Daoy (cell line): ENCODE measurements around the gene SLC16A10. TPM values are rescaled to one million over a fixed set of nuclear protein-coding genes. Genes with fewer than 3 reads are reported as not detected.
"Not testable (repeated sequence)": the region's sequence is repeated elsewhere in the genome, so short reads cannot be mapped to it uniquely, and the experiment has no call there.

Experiments used
- DNase-seq: peaks from one replicate; pipeline ENCODE4 v3.0.0-alpha.2; 2015; ENCODE audit warnings: low read depth
- total RNA-seq: library from RNA; depleted of rRNA; stranded (reverse); fragments of >200 nt; shearing (Covaris generic); gene quantifications from 2 replicates; pipeline ENCODE4 v1.2.3, GENCODE V29; 2014

Gene SLC16A10
- total RNA-seq, 1 experiment from 2014 or later, result 1.2 TPM

DNA sequence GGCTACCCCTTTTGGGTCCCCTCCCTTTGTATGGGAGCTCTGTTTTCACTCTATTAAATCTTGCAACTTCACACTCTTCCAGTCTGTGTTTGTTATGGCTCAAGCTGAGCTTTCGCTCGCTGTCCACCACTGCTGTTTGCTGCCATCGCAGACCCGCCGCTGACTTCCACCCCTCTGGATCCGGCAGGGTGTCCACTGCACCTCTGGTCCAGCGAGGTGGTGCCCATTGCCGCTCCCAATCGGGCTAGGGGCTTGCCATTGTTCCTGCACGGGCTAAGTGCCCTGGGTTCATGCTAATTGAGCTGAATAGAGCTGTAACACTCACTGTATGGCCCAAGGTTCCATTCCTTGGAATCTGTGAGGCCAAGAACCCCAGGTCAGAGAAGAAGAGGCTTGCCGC, 43.7 kb downstream of the SLC16A10 start:
- DNase-seq, result not testable (repeated sequence)

DNA sequence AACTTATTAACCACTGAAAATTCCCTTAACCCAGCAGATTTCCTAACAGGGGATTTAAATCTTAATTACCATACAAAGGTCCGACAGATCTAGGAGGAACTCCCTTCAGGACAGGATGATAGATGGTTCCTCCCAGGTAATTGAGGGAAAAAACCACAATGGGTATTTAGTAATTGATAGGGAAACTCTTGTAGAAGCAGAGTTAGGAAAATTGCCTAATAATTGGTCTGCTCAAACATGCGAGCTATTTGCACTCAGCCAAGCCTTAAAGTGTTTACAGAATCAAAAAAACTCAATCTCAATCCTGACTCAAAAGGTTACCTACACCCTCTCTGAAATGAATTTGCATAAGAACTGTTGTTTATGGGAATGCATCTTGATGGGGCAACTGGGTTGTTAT, 45.4 kb downstream of the SLC16A10 start:
- not testable (repeated sequence) for DNase-seq

DNA sequence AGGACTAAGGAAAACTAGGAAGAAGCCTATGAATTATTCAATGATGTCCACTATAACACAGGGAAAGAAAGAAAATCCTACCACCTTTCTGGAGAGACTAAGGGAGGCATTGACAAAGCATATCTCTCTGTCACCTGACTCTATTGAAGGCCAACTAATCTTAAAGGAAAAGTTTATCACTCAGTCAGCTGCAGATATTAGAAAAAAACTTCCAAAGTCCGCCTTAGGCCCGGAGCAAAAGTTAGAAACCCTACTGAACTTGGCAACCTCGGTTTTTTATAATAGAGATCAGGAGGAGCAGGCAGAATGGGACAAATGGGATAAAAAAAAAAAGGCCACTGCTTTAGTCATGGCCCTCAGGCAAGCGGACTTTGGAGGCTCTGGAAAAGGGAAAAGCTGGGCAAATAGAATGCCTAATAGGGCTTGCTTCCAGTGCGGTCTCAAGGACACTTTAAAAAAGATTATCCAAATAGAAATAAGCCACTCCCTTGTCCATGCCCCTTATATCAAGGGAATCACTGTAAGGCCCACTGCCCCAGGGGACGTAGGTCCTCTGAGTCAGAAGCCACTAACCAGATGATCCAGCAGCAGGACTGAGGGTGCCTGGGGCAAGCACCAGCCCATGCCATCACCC, 47.0 kb downstream of the SLC16A10 start:
- DNase-seq, result not testable (repeated sequence)

DNA sequence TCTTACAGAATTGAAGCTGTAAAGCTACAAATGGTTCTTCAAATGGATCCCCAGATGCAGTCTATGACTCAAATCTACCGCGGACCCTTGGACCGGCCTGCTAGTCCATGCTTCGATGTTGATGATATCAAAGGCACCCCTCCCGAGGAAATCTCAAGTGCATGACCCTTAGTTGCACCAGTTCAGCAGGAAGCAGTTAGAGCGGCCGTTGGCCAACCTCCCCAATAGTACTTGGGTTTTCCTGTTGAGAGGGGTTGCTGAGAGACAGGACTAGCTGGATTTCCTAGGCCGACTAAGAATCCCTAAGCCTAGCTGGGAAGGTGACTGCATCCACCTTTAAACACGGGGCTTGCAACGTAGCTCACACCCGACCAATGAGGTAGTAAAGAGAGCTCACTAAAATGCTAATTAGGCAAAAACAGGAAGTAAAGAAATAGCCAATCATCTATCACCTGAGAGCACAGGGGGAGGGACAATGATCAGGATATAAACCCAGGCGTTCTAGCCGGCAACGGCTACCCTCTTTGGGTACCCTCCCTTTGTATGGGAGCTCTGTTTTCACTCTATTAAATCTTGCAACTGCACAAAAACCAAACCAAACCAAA, 50.3 kb downstream of the SLC16A10 start:
- DNase-seq, result not testable (repeated sequence)

DNA sequence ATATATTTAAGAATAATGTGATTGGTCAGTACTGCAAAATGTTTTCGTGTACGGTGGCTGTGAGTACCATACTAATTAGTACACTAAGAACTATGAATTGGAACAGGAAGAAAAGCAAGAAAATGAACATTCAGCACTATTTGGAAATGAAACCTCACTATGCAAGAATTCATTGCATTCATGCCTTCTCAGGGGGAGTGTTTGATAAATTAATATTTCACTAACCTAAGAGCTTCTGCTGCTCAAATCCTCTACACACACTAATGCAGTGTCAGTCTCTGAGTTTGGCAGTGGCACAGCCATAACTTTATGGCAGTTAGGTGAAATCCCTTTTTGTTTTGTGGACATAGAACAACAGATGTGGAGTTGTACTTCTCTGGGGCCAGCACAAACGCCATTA, 60.1 kb downstream of the SLC16A10 start:
- DNase-seq, result no peak

DNA sequence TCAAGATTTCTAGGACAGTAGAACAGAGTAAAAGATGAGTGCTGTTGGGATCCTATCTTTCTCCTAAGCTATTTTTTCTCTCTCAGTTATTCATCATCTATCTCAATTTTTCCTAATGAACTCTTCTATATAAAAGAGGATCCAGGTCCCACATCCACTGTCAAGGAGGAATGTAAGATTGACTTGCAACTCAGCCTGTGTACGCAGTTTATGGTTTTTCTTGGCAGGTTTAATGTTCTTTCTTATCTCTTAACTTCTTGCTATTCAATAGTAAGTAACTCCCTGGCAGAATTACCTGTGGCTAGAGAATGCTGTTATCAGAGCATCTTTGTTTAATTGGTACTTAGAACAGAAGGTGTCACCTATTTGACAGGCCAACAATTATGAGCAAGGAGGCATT, 60.8 kb downstream of the SLC16A10 start:
- DNase-seq, result no peak

DNA sequence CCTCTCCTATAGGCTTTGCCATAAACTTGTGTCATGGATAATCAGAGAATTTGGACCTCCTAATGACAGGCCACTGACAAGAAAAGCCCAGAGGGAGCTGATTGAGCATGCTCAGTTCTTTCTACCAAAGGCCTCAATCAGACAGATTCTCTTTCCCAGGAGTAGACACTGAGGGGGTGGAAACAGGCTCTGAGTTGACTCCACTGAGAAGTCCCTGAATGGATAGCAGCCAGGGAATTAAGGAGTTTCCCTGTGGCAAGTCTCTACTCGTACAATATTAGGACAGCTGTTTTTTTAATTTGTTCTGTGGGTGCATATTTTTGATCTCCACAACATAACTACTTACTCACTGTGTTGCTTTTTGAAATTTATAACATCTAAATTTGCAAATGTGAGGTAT, 63.3 kb downstream of the SLC16A10 start:
- no peak for DNase-seq

DNA sequence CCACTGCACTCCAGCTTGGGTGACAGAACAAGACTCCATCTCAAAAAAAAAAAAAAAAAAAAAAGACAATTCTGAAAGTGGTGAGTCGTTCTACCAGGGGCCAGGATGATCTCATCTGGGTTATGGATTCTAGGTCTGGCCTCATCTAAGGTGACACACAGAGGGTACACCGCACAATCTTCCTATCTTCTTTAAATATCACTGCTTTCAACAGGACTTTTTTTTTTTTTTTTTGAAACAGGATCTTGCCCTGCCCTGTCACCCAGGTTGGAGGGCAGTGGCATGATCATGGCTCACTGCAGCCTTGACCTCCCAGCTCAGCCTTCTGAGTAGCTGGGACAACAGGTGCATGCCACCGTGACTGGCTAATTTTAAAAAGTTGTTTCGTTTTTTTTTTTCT, 67.7 kb downstream of the SLC16A10 start:
- DNase-seq, result no peak

DNA sequence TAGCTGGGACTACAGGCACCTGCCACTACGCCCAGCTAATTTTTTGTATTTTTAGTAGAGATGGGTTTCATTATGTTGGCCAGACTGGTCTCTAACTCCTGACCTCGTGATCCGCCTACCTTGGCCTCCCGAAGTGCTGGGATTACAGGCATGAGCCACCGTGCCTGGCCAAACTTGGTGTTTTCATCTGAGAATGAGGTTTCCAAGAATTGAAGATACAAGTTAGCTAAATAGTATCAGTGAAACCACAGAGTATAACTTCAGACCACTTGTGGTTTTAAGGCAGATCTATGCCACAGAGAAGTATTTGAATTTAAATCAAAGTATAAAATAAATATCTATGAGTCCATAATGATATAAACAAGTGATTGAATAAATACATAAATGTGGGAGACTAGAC, 70.1 kb downstream of the SLC16A10 start:
- no peak for DNase-seq

DNA sequence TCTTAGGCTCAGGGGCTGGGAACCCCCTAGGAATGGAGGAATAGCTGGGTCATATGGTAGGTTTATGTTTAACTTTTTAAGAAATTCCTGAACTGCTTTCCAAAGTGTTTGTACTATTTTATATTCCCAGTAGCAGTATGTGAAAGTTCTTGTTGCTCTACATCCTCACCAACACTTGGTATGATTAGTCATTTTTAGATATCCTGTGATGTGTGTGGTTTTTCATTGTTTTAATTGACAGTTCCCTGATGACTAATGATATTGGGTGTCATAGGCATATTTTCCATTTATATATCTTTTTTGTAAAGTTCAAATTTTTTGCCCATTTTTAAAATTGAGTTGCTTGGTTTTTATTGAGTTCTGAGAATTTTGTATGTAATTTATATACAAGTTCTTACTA, 72.3 kb downstream of the SLC16A10 start:
- DNase-seq, result no peak

DNA sequence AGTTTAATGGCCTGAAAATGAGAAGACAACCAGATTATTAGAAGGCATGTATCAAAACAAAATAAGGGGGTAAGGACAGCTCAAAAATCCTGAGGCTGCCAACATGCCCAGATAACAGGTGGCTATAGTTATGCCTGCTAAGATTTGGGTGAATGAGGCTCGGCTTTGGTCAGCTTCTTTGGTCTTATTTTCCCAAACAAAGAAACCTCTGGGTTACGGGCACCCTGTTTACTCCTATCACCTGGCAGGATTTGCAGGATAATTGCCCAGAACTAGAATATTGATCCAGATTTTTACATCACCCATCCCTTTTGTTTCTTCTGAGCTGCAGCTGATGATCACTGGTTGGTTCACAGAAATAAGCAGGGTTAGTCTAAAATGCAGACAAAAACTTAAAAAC, 74.3 kb downstream of the SLC16A10 start:
- no peak for DNase-seq

DNA sequence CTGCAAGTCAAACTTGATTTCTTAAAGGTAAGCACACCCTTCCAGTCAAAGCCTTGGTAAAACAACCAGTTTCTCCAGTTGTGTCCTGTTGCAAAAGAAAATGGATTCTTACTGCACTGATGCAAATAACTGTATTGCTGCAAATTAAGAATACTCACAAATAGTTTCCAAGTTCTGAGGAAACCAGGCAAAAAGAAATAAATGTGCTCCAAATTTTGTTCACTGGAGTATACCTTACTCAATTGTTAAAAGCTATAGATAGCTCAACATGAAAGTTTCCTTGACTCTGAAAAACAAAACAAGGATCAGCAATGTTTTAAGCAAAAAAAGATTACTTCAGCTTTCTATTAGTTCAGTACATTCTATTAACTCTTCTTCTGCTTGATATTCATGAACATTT, 75.2 kb downstream of the SLC16A10 start:
- DNase-seq, result no peak

DNA sequence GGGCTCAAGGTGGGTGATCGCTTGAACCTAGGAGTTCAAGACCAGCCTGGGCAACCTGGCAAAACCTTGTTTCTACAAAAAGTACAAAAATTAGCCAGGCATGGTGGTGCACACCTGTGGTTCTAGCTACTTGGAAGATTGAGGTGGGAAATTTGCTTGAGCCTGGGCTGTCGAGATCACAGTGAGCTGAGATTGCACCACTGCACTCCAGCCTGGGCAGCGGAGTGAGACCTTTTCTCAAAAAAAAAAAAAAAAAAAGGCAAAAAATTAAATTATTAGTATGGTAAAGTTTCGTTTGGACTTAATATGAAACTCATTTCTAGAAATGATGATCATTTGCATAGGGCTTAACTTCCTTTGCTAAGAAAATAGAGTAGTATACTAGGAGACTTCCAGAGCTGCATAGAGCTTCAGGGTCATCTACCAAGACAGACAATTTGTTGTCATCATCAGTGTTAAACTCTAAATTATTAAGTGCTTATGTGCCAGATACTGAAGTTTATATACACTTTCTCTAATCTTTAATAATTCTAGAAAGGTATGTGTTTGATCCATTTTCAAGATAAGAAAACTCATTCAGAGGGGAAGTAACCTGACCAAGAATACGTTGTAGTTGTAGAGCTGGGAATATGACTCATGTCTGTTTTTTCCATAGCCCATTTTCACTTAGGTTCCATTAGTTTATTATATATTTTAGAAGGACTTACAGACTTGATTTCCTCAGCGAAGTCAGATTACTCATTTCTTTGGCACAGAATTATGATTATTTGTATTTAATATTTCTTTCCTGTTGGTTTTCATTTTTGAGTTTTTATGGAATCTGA, 84.5 kb downstream of the SLC16A10 start:
- no peak for DNase-seq

DNA sequence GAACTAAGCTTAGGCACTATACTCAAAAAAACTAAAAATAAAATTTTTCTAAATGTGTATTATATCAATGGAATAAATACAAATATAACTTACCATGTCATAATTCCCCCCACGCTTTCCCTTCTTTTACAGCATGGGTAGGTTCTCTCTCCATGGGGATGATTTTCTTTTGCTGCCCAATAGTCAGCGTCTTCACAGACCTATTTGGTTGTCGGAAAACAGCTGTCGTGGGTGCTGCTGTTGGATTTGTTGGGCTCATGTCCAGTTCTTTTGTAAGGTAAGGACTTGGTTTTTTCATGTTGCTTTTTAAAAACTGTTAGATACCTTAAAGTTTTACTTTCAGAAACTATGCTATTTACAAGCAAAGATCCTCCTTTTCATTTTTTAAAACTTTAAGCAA, 85.3 kb downstream of the SLC16A10 start:
- no peak for DNase-seq

DNA sequence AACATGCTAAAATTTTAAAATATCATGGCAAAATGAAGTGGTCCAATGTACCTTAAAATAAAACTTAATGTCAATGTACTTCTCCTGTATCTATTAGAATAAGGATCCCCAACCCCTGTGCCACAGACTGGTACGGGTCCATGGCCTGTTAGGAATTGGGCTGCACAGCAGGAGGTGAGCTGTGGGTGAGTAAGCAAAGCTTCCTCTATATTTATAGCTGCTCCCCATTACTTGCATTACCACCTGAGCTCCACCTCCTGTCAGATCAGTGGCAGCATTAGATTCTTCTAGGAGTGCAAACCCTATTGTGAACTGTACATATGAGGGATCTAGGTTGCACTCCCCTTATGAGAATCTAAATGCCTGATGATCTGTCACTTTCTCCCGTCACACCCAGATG, 86.0 kb downstream of the SLC16A10 start:
- peak; percentile 4 for DNase-seq

DNA sequence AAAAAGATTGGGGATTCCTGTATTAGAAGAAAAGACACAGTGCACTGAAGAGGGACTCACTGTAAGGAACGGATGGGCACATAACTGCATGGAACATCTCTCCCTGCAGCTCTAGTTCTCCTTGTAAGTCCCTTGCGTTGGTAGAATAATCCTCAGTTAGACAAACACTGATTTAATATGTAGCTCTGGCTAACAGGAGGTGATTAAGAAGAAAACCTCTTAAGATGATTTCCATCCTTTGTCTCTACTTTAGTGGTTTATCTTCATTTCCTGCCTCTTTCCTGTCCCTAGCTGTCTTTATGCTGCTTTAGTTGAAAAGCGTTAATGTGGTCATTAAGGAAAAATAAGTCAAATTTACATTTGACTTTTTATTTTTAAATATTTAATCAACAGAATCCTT, 86.6 kb downstream of the SLC16A10 start:
- DNase-seq, result no peak

DNA sequence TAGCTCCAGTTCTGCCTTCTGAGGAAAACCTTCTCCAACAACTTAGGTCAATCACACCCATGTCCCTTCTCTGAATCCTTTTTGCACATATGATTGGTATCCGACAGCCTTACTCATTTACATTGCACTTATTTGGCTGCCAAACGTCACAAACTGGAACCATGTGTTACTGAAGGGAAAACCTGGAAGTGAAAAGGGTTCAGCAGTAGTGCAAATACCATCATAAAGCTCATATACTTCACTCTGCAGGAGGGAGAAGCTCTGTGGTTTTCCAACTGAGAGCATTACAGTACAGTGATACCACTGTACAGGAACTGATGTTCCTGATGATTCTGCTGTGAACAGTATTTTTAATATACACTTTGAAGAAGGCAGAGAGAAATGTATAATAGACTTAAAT, 87.8 kb downstream of the SLC16A10 start:
- peak; percentile 2 for DNase-seq

DNA sequence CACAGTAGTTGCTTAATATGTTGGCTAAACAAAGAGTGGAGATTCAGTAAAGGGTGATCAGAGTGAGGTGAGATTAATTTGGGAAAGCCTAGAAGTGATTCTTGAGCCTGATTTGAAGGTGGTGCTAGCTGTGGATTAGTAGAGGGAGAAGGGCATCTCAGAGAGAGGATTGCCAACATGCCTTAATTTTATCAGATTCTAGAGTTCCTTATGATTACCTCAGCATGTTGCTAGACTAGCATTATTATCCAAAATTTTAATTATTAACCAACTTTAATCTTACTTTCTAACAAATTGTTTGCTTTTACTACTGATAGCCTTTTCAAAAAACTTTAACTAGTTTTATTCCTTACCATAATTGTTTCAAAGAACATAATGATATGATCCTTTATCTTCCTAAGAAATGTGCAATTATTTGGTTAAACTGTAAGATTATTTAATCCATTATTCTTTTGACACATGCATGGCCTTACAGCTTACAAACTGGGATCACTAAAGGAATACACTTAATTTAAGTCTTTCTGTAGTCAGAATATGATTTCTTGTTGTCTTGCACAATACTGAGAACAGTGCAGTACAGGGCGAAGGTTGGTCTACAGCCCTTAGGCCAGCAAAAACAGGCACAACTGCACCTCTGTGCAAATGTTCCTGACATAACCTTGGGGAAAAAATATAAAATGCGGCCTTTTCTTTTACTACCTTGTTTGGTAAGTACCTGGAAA, 88.9 kb downstream of the SLC16A10 start:
- DNase-seq, result no peak

DNA sequence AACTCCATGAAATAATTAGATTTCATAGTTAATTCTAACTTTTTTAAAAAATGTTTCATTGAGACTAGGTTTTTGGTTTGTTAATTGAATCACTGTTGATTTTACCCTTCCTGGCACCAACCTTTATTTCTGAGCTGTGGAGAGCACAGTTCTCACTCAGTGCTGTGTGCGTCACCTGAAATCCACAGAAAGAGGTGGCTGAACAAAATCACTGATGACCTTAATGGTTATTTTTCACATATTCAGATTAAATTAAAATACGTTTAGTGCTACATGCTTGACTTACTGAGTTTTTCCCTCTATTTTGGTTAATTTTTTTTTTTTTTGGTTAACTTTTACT, 89.4 kb downstream of the SLC16A10 start:
- no peak for DNase-seq

DNA sequence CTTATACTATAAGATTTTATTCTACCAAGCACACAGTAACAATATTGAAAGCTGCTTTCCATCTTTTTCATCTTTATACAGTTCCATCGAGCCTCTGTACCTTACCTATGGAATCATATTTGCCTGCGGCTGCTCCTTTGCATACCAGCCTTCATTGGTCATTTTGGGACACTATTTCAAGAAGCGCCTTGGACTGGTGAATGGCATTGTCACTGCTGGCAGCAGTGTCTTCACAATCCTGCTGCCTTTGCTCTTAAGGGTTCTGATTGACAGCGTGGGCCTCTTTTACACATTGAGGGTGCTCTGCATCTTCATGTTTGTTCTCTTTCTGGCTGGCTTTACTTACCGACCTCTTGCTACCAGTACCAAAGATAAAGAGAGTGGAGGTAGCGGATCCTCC, 89.8 kb downstream of the SLC16A10 start:
- DNase-seq, result no peak

DNA sequence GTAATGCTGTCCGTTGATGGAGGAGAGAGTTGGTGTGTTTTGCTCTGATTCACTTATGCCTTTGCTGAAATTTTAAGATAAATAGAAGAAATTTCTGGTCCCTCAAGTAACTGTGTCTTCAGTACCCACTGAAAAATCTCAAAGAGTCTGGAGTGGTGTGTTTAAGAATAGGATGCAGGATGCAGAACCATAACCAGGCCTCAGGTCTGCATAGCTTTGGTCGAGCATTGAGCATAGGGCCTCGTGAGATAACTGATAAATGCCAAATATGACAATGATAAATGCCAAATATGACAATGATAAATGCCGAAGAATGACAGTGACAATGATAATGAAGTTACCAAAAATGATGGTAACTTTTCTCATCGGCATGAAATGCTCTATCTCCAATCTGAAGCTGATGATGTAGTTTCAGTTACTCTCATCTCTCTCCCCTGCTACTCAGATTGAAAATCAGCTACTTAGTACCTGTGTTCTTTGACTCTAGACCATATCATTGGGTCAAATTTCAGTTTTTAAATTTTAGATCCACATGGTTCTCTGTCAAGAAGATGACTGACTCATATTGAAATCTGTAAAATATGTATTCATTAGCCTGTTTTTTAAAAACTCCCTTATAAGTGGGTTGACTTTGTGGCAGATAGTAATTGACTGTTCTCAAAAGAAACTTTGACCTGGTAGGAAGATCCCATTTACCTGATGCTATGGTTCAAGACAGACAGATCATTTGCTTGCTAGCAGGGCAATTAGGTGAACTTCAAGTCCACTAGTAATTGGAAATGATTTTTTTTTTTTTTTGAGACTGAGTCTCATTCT, 96.6 kb downstream of the SLC16A10 start:
- no peak for DNase-seq
